Stomach (tissue), 9 donors: ENCODE measurements around the gene GMEB2. TPM values are rescaled to one million over a fixed set of nuclear protein-coding genes. Genes with fewer than 3 reads are reported as not detected.

ENCODE experiments used
- DNase-seq, 2 donors: peaks; one replicate each; pipeline versions ENCODE4 v3.0.0 to v3.0.0-alpha.2; 2013 to 2019
- H3K27ac ChIP-seq, 5 donors: fragments of 200-600 bp in 4 of 5; sonication (generic) in 4 of 5; one replicate each; pipeline ENCODE4 v1.5.1; 2013 to 2019; ENCODE audit warnings: mild to moderate bottlenecking in 1 of 5, moderate library complexity in 1 of 5
- H3K27me3 ChIP-seq, 3 donors: fragments of 200-600 bp; sonication (generic); one replicate each; pipeline ENCODE4 v1.5.1; 2017 to 2019; ENCODE audit warnings: mixed run types in 1 of 3
- H3K36me3 ChIP-seq, 4 donors: fragments of 200-600 bp; sonication (generic); 1 replicate in 3 of 4; 2 replicates in 1 of 4; pipeline ENCODE4 v1.5.1; 2016 to 2019
- H3K4me1 ChIP-seq, 4 donors: fragments of 200-600 bp; sonication (generic); one replicate each; pipeline ENCODE4 v1.5.1; 2016 to 2019
- H3K4me3 ChIP-seq, 4 donors: fragments of 200-600 bp; sonication (generic) in 3 of 4; one replicate each; pipeline ENCODE4 v1.5.1; 2016 to 2019; ENCODE audit warnings: mild to moderate bottlenecking in 1 of 4
- H3K9me3 ChIP-seq, 4 donors: fragments of 200-600 bp; sonication (generic); one replicate each; pipeline ENCODE4 v1.5.1; 2016 to 2019
- CTCF ChIP-seq, 7 experiments: fragments of 450-650 bp in 4 of 7; fragments of 200-600 bp in 3 of 7; sonication (generic) in 3 of 7; IDR thresholded peaks; one replicate each; pipeline ENCODE4 v1.5.1; 2016 to 2019; ENCODE audit warnings: antibody characterized with exemption in 7 of 7, control low read depth in 2 of 7, mild to moderate bottlenecking in 1 of 7
- EP300 ChIP-seq: sonication (generic); formaldehyde crosslinking; IDR thresholded peaks from one replicate; pipeline ENCODE4 v1.6.1; 2017; ENCODE audit warnings: antibody characterized with exemption
- POLR2A ChIP-seq, 4 donors: fragments of 450-650 bp; IDR thresholded peaks; one replicate each; pipeline ENCODE4 v1.6.1; 2016; ENCODE audit warnings: antibody characterized with exemption in 4 of 4, control low read depth in 2 of 4, mild to moderate bottlenecking in 1 of 4, moderate library complexity in 1 of 4
- POLR2AphosphoS5 ChIP-seq, 3 donors: sonication (generic); formaldehyde crosslinking; IDR thresholded peaks; one replicate each; pipeline ENCODE4 v1.6.1; 2016; ENCODE audit warnings: antibody characterized with exemption in 3 of 3
- WGBS, 5 donors: extraction: QIAGEN DNeasy Blood & Tissue Kit in 3 of 5; methylation state at CpG; one replicate each; pipeline versions ENCODE4 v1.1.5 to v1.1.7; 2013 to 2018; 5-methylcytosine and 5-hydroxymethylcytosine counted together
- intact Hi-C: fragments of 100-400 bp; cut with DNase I; formaldehyde crosslinking; loops from one replicate; pipeline ENCODE4 v1.15.1; 2023; ENCODE audit warnings: low total_unique reads
- polyA plus RNA-seq, 3 donors: library from polyadenylated mRNA; stranded (reverse); fragments of 200-250 nt; gene quantifications; one replicate each; pipeline ENCODE4 v1.2.3, GENCODE V29; 2013
- total RNA-seq, 5 donors: library from RNA; depleted of rRNA; stranded (reverse); fragments of >200 nt; gene quantifications; one replicate each; pipeline versions ENCODE4 v1.1.0 to v1.2.3, GENCODE V29; 2014 to 2016
- donor health status: healthy with polysubstance abuse.
- donor health status: Bipolar disorder and iron deficiency.
- donor health status: healthy.

The GMEB2 gene
- total and polyA plus RNA-seq, 8 donors = 1.8 to 20.4 (median 7.5) TPM

GRCh38 chr20:63544241-63544957 lies 82.5 kb downstream of the GMEB2 start:
- no peaks in the 10 kb centered on the region for H3K36me3 ChIP-seq
- intact Hi-C loops = no loop called here
- H3K27ac ChIP-seq = no peak overlapping the region
- 54 to 73% (median 63%) methylated on average over 16 to 27 of the region's 27 CpGs for WGBS, 5 donors
- no peak overlapping the region for H3K4me3 ChIP-seq
- TF ChIP-seq POLR2A (IDR thresholded peaks at IDR 0.05) (no peak), CTCF (IDR thresholded peaks at IDR 0.05) (no peak), POLR2AphosphoS5 (IDR thresholded peaks at IDR 0.05) (no peak), EP300 (no peak)
- peaks cover 0 to 58% (median 4%) of the 10 kb centered on the region in 3 donors for H3K27me3 ChIP-seq
- H3K9me3 ChIP-seq = no peaks in the 10 kb centered on the region
- peaks cover 1 to 43% (median 10%) of the 10 kb centered on the region in 4 donors for H3K4me1 ChIP-seq
- DNase-seq = no peak

GRCh38 chr20:63543733-63544132 lies 83.2 kb downstream of the GMEB2 start:
- Histone ChIP-seq H3K36me3 (no peaks in the 10 kb centered on the region), H3K27ac (no peak overlapping the region), H3K4me3 (no peak overlapping the region), H3K9me3 (no peaks in the 10 kb centered on the region), H3K27me3 (peaks cover 0 to 51% (median 4%) of the 10 kb centered on the region in 3 donors), H3K4me1 (peaks cover 3 to 50% (median 16%) of the 10 kb centered on the region in 4 donors)
- WGBS, 5 donors = 80 to 89% (median 87%) methylated on average over 6 of the region's 6 CpGs
- DNase-seq = no peak
- no peak for TF ChIP-seq EP300
- no peak for TF ChIP-seq POLR2A (IDR thresholded peaks at IDR 0.05)
- no peak for TF ChIP-seq POLR2AphosphoS5 (IDR thresholded peaks at IDR 0.05)
- no peak for TF ChIP-seq CTCF (IDR thresholded peaks at IDR 0.05)
- intact Hi-C loops = no loop called here

GRCh38 chr20:63543131-63543530 lies 83.8 kb downstream of the GMEB2 start:
- 85 to 100% (median 89%) methylated on average over 1 to 10 of the region's 10 CpGs for WGBS, 5 donors
- DNase-seq = no peak
- Histone ChIP-seq H3K27me3 (peaks cover 0 to 45% (median 4%) of the 10 kb centered on the region in 3 donors), H3K36me3 (no peaks in the 10 kb centered on the region), H3K4me1 (peaks cover 7 to 55% (median 21%) of the 10 kb centered on the region in 4 donors), H3K4me3 (no peak overlapping the region), H3K27ac (no peak overlapping the region), H3K9me3 (no peaks in the 10 kb centered on the region)
- TF ChIP-seq EP300 (no peak), POLR2A (IDR thresholded peaks at IDR 0.05) (no peak), CTCF (IDR thresholded peaks at IDR 0.05) (no peak), POLR2AphosphoS5 (IDR thresholded peaks at IDR 0.05) (no peak)
- intact Hi-C loops = no loop called here

GRCh38 chr20:63542696-63543095 lies 84.2 kb downstream of the GMEB2 start:
- DNase-seq = no peak

More at GRCh38 chr20:63542696-63543095, 84.2 kb downstream of the GMEB2 start:
- Histone ChIP-seq H3K27me3 (peaks cover 0 to 44% (median 4%) of the 10 kb centered on the region in 3 donors), H3K4me1 (peaks cover 9 to 55% (median 26%) of the 10 kb centered on the region in 4 donors), H3K4me3 (peak overlapping the region in 2 of 4 donors; percentile 15 to 25), H3K36me3 (no peaks in the 10 kb centered on the region), H3K27ac (peak overlapping the region in 4 of 5 donors; percentile 67 to 82 (median 77)), H3K9me3 (no peaks in the 10 kb centered on the region)
- WGBS, 5 donors = 28 to 83% (median 76%) methylated on average over 9 to 10 of the region's 10 CpGs
- TF ChIP-seq CTCF (IDR thresholded peaks at IDR 0.05) = no peak
- TF ChIP-seq POLR2A (IDR thresholded peaks at IDR 0.05) = no peak
- no peak for TF ChIP-seq POLR2AphosphoS5 (IDR thresholded peaks at IDR 0.05)
- TF ChIP-seq EP300 = no peak
- intact Hi-C loops = no loop called here
